Measurements from ENCODE around the gene UBE3D.

UBE3D gene

DNA sequence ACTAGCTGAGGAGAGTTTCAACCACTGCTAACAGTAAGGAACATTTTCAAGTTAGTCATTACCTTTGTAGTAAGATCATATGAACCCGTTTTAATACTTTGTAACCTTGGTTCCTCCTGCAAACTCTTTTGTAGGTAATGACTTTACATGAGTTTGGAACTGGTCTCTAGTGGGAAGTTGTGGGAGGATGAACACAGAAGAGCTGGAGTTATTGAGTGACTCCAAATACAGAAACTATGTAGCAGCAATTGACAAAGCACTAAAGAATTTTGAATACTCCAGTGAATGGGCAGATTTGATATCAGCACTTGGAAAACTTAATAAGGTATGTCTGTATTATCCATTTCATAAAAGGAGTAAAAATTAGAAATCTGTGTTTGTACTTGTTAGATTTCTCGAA is 31.1 kb upstream of the UBE3D start:
- CTCF ChIA-PET, result interaction anchor here (0.7 to 1.4 kb wide), 3 partner anchors 9 to 31 kb away, joined by 3 to 4 read pairs (median 3); partner anchors contain the start of gene UBE3D
- TF ChIP-seq, protein P1, sequence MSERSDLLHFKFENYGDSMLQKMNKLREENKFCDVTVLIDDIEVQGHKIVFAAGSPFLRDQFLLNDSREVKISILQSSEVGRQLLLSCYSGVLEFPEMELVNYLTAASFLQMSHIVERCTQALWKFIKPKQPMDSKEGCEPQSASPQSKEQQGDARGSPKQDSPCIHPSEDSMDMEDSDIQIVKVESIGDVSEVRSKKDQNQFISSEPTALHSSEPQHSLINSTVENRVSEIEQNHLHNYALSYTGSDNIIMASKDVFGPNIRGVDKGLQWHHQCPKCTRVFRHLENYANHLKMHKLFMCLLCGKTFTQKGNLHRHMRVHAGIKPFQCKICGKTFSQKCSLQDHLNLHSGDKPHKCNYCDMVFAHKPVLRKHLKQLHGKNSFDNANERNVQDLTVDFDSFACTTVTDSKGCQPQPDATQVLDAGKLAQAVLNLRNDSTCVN (tag by site-specific recombination; optimal IDR thresholded peaks at IDR 0.05), result no peak
- TF ChIP-seq WT1 (tag by site-specific recombination; IDR thresholded peaks at IDR 0.05) (no peak), ZNF394 (tag by site-specific recombination; IDR thresholded peaks at IDR 0.05; ENCODE audit: borderline replicate concordance) (no peak), ZNF660 (tag by site-specific recombination; IDR thresholded peaks at IDR 0.05) (no peak), ZNF398 (tag by site-specific recombination; IDR thresholded peaks at IDR 0.05) (no peak), ZNF292 (tag by site-specific recombination; IDR thresholded peaks at IDR 0.05; ENCODE audit: borderline replicate concordance, low read depth) (no peak), TRIM28 (IDR thresholded peaks at IDR 0.05; ENCODE audit: borderline replicate concordance, low read length) (no peak), ZNF510 (tag by site-specific recombination; IDR thresholded peaks at IDR 0.05; ENCODE audit: insufficient replicate concordance) (no peak), ZNF114 (tag by site-specific recombination; IDR thresholded peaks at IDR 0.05) (no peak), ZNF624 (tag by site-specific recombination; IDR thresholded peaks at IDR 0.05) (no peak), ZNF792 (tag by site-specific recombination; IDR thresholded peaks at IDR 0.05) (no peak), ZNF24 (tag by site-specific recombination; IDR thresholded peaks at IDR 0.05) (no peak), ZFP37 (tag by site-specific recombination; IDR thresholded peaks at IDR 0.05) (no peak), ZNF354C (tag by site-specific recombination; IDR thresholded peaks at IDR 0.05; ENCODE audit: borderline replicate concordance, low read depth) (no peak), ZNF274 (IDR thresholded peaks at IDR 0.05; ENCODE audit: low read length) (no peak), ZNF274 (tag by site-specific recombination; IDR thresholded peaks at IDR 0.05; ENCODE audit: borderline replicate concordance) (no peak), ZFP3 (tag by site-specific recombination; IDR thresholded peaks at IDR 0.05; ENCODE audit: low read depth) (no peak)
- TF ChIP-seq, protein P2, sequence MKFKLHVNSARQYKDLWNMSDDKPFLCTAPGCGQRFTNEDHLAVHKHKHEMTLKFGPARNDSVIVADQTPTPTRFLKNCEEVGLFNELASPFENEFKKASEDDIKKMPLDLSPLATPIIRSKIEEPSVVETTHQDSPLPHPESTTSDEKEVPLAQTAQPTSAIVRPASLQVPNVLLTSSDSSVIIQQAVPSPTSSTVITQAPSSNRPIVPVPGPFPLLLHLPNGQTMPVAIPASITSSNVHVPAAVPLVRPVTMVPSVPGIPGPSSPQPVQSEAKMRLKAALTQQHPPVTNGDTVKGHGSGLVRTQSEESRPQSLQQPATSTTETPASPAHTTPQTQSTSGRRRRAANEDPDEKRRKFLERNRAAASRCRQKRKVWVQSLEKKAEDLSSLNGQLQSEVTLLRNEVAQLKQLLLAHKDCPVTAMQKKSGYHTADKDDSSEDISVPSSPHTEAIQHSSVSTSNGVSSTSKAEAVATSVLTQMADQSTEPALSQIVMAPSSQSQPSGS (tag by site-specific recombination; IDR thresholded peaks at IDR 0.05; ENCODE audit: low read depth), result no peak
- TF ChIP-seq, protein P3, sequence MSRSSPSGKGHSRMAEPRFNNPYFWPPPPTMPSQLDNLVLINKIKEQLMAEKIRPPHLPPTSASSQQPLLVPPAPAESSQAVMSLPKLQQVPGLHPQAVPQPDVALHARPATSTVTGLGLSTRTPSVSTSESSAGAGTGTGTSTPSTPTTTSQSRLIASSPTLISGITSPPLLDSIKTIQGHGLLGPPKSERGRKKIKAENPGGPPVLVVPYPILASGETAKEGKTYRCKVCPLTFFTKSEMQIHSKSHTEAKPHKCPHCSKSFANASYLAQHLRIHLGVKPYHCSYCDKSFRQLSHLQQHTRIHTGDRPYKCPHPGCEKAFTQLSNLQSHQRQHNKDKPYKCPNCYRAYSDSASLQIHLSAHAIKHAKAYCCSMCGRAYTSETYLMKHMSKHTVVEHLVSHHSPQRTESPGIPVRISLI (tag by site-specific recombination; IDR thresholded peaks at IDR 0.05), result no peak

DNA sequence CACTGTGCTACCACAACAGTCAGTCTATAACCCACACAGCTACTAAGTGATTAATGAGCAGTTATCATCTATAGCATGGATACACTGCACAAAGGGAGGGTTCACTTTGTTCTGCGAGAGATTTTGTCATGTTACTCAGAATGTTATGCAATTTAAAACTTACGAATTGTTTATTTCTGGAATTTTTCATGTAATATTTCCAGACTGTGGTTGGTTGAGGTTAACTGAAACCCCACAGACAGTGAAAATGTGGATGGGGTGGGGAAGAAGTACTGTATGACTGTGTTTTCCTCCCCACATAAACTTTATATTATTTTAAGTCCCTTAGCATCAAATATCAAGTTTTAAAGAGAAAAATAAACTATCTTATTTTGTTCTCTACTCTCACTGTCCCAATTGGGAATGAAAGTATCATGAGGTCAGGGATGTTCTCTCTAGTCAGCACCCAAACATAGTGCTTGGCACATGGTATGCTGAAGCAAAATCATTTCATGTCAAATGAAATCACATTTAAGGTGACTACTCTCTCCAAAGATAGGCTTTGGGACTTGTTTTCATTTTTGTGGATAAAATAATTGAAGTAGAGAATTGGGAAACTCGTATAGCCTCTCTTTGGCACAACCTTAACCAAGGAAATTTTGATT is 27.2 kb upstream of the UBE3D start:
- ChIA-PET CTCF (interaction anchor here (1.4 kb wide), 1 partner anchor 14 kb away, joined by 4 read pairs; no protein-coding TSS in a partner anchor), POLR2A (no interaction called here)
- Histone ChIP-seq H3K4me1 (ENCODE audit: control insufficient read depth, insufficient read depth, low read length) (no peaks in the 10 kb centered on the region), H3K36me3 (ENCODE audit: control insufficient read depth in 2 of 2, insufficient read depth in 1 of 2, low read length in 2 of 2) (peaks cover 0 to under 1% of the 10 kb centered on the region in 2 experiments; a peak in 1 of 3 replicates), H3K27ac (ENCODE audit: extremely low read depth, low read depth, low read length) (no peak overlapping the region), H3K9me3 (ENCODE audit: control insufficient read depth, insufficient read depth, low read depth, low read length) (no peaks in the 10 kb centered on the region), H3K4me3 (ENCODE audit: low read depth, low read length) (no peak overlapping the region)
- TF ChIP-seq, protein P4, sequence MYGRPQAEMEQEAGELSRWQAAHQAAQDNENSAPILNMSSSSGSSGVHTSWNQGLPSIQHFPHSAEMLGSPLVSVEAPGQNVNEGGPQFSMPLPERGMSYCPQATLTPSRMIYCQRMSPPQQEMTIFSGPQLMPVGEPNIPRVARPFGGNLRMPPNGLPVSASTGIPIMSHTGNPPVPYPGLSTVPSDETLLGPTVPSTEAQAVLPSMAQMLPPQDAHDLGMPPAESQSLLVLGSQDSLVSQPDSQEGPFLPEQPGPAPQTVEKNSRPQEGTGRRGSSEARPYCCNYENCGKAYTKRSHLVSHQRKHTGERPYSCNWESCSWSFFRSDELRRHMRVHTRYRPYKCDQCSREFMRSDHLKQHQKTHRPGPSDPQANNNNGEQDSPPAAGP (tag by site-specific recombination; IDR thresholded peaks at IDR 0.05), result no peak
- TF ChIP-seq ZNF433 (tag by site-specific recombination; IDR thresholded peaks at IDR 0.05; ENCODE audit: low read depth), result no peak
- no peak for TF ChIP-seq ZNF670 (tag by site-specific recombination; IDR thresholded peaks at IDR 0.05; ENCODE audit: low read depth)
- TF ChIP-seq SETDB1 (IDR thresholded peaks at IDR 0.05; ENCODE audit: insufficient read length, low read length), result no peak
- TF ChIP-seq ZNF76 (tag by site-specific recombination; IDR thresholded peaks at IDR 0.05; ENCODE audit: borderline replicate concordance, low read depth), result no peak
- TF ChIP-seq ZNF354C (tag by site-specific recombination; IDR thresholded peaks at IDR 0.05; ENCODE audit: borderline replicate concordance, low read depth), result no peak
- TF ChIP-seq ZNF280C (tag by site-specific recombination; IDR thresholded peaks at IDR 0.05), result no peak
- TF ChIP-seq ZNF701 (tag by site-specific recombination; IDR thresholded peaks at IDR 0.05), result no peak

More for the DNA sequence above, 31.1 kb upstream of the UBE3D start:
- peaks cover 3 to 15% of the 10 kb centered on the region in 2 experiments for H3K36me3 ChIP-seq (ENCODE audit: control insufficient read depth in 2 of 2, insufficient read depth in 1 of 2, low read length in 2 of 2)
- H3K4me3 ChIP-seq (ENCODE audit: low read depth, low read length), result no peak overlapping the region
- POLR2A ChIA-PET, result no interaction called here
- H3K4me1 ChIP-seq (ENCODE audit: control insufficient read depth, insufficient read depth, low read length), result no peaks in the 10 kb centered on the region
- H3K9me3 ChIP-seq (ENCODE audit: control insufficient read depth, insufficient read depth, low read depth, low read length), result no peaks in the 10 kb centered on the region
- H3K27ac ChIP-seq (ENCODE audit: extremely low read depth, low read depth, low read length), result no peak overlapping the region

Measured in HEK293 (cell line).